LNCaP clone FGC (cell line): Measurements from ENCODE around the gene INTS6.
A peak's percentile ranks its signal among the peaks of the same experiment; 100 is the strongest.

ENCODE experiments used
- DNase-seq: peaks from one replicate; pipeline ENCODE4 v3.0.0-alpha.2; 2011; ENCODE audit warnings: low read depth
- H3K4me3 ChIP-seq: 2 replicates; pipeline ENCODE4 v1.5.1; 2011; ENCODE audit warnings: mild to moderate bottlenecking, low read depth, low read length, control low read depth
- CTCF ChIP-seq: IDR thresholded peaks from 2 replicates; pipeline ENCODE4 v1.5.1; 2012; ENCODE audit warnings: mild to moderate bottlenecking; ENCODE audit not compliant: control insufficient read depth, insufficient read depth; ENCODE audit errors: extremely low read depth

The INTS6 gene

GRCh38 chr13:51325837-51326236 is 127.0 kb downstream of the INTS6 start:
- no peak for TF ChIP-seq CTCF
- DNase-seq = no peak
- H3K4me3 ChIP-seq = no peak overlapping the region

- no peak for TF ChIP-seq CTCF
- no peak overlapping the region for H3K4me3 ChIP-seq
- no peak for DNase-seq
These were observed 128.0 kb downstream of the INTS6 start for GRCh38 chr13:51324714-51325420.

- no peak overlapping the region for H3K4me3 ChIP-seq
- TF ChIP-seq CTCF = no peak
- peak; percentile 68 for DNase-seq
These were observed 128.9 kb downstream of the INTS6 start for GRCh38 chr13:51323824-51324511.

GRCh38 chr13:51322826-51323225 is 130.0 kb downstream of the INTS6 start:
- no peak for DNase-seq
- no peak overlapping the region for H3K4me3 ChIP-seq
- no peak for TF ChIP-seq CTCF

- DNase-seq = no peak
- H3K4me3 ChIP-seq = no peak overlapping the region
- no peak for TF ChIP-seq CTCF
These were observed 131.0 kb downstream of the INTS6 start for GRCh38 chr13:51321836-51322235.

- no peak for DNase-seq
- no peak overlapping the region for H3K4me3 ChIP-seq
- no peak for TF ChIP-seq CTCF
These were observed 134.0 kb downstream of the INTS6 start for GRCh38 chr13:51318876-51319275.

GRCh38 chr13:51318015-51318414 is 134.8 kb downstream of the INTS6 start:
- no peak overlapping the region for H3K4me3 ChIP-seq
- TF ChIP-seq CTCF = no peak
- no peak for DNase-seq
